Lower lobe of right lung (tissue), 2 donors: ENCODE results near the gene XRCC3. TPM values are rescaled to one million over a fixed set of nuclear protein-coding genes. Genes with fewer than 3 reads are reported as not detected.

ENCODE experiments used
- ATAC-seq, 2 donors: fragments of 200-7000 bp; cut with Tn5 transposase; one replicate each; pipeline ENCODE4 v1.9.1; 2020 to 2022; ENCODE audit warnings: mild to moderate bottlenecking in 2 of 2, moderate library complexity in 2 of 2
- DNase-seq: peaks from one replicate; pipeline ENCODE4 v3.0.0-alpha.2; 2020
- H3K27ac ChIP-seq: fragments of 200-600 bp; one replicate; pipeline ENCODE4 v1.8.0; 2022
- H3K27me3 ChIP-seq: fragments of 200-600 bp; one replicate; pipeline ENCODE4 v1.8.0; 2022; ENCODE audit warnings: low read depth
- H3K36me3 ChIP-seq: fragments of 200-600 bp; one replicate; pipeline ENCODE4 v1.8.0; 2022; ENCODE audit warnings: mild to moderate bottlenecking
- H3K4me1 ChIP-seq: fragments of 200-600 bp; one replicate; pipeline ENCODE4 v1.8.0; 2022
- H3K4me3 ChIP-seq: fragments of 200-600 bp; one replicate; pipeline ENCODE4 v1.8.0; 2022; ENCODE audit warnings: mild to moderate bottlenecking
- H3K9me3 ChIP-seq: fragments of 200-600 bp; one replicate; pipeline ENCODE4 v1.8.0; 2022
- intact Hi-C: fragments of 100-400 bp; cut with DNase I; formaldehyde crosslinking; loops from one replicate; pipeline ENCODE4 v1.11.0; 2022
- total RNA-seq: library from RNA; stranded (reverse); fragmentation: NEBNext Ultra II Directional; extraction: Animal tissue kit (Norgen Biotek cat#: 25700); gene quantifications from one replicate; pipeline ENCODE4 v1.2.1, GENCODE V29; 2021
- TF ChIP-seq, protein P1 (sequence below): fragments of 200-600 bp; IDR thresholded peaks from one replicate; pipeline ENCODE4 v1.8.0; 2022; ENCODE audit warnings: antibody characterized with exemption, mild to moderate bottlenecking
- donor health status: DM: no; HTN: yes; CAD: no; lungs with severe emphysema.

Gene XRCC3
- total RNA-seq, 1 donor from 2014 or later = 5.0 TPM

- Histone ChIP-seq H3K27me3 (no peaks in the 10 kb centered on the region), H3K4me3 (no peak overlapping the region), H3K27ac (no peak overlapping the region), H3K9me3 (no peaks in the 10 kb centered on the region), H3K4me1 (peaks cover 9% of the 10 kb centered on the region), H3K36me3 (peaks cover 100% of the 10 kb centered on the region)
- intact Hi-C loops = no loop called here
- DNase-seq = no peak
- ATAC-seq = no peak
- TF ChIP-seq, protein P1, sequence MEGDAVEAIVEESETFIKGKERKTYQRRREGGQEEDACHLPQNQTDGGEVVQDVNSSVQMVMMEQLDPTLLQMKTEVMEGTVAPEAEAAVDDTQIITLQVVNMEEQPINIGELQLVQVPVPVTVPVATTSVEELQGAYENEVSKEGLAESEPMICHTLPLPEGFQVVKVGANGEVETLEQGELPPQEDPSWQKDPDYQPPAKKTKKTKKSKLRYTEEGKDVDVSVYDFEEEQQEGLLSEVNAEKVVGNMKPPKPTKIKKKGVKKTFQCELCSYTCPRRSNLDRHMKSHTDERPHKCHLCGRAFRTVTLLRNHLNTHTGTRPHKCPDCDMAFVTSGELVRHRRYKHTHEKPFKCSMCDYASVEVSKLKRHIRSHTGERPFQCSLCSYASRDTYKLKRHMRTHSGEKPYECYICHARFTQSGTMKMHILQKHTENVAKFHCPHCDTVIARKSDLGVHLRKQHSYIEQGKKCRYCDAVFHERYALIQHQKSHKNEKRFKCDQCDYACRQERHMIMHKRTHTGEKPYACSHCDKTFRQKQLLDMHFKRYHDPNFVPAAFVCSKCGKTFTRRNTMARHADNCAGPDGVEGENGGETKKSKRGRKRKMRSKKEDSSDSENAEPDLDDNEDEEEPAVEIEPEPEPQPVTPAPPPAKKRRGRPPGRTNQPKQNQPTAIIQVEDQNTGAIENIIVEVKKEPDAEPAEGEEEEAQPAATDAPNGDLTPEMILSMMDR = no peak
Measured at GRCh38 chr14:103676881-103677675, 38.2 kb downstream of the XRCC3 start.

- H3K27ac ChIP-seq = no peak overlapping the region
- TF ChIP-seq, protein P1 = no peak
- no peak for DNase-seq
- no peaks in the 10 kb centered on the region for H3K27me3 ChIP-seq
- intact Hi-C loops = no loop called here
- no peak for ATAC-seq
- H3K4me3 ChIP-seq = no peak overlapping the region
- H3K4me1 ChIP-seq = peaks cover 9% of the 10 kb centered on the region
- no peaks in the 10 kb centered on the region for H3K9me3 ChIP-seq
- H3K36me3 ChIP-seq = peaks cover 100% of the 10 kb centered on the region
Measured at GRCh38 chr14:103675957-103676356, 39.3 kb downstream of the XRCC3 start.

DNA sequence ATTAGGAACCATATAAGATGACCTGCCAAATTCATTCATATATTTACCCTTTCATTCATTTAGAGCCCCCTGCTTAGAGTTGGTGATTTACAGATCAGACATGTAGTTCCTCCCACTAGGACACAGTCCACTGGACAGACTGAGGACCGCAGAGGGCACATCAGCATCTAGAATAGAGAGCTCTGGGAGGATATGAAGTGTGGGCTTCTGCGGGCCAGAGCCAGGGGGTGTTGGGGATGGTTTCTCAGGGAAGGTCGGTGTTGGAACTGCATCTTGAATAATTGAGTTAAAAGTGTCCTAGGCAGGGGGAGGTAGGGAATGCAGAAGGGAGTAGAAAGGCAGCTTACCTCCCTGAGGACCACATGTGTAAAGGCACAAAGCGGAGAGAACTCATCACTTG lies 43.3 kb downstream of the XRCC3 start:
- DNase-seq (no peak), ATAC-seq (no peak)
- no peak overlapping the region for H3K27ac ChIP-seq
- intact Hi-C loops = no loop called here
- TF ChIP-seq, protein P1 = no peak
- no peaks in the 10 kb centered on the region for H3K27me3 ChIP-seq
- H3K4me3 ChIP-seq = no peak overlapping the region
- H3K4me1 ChIP-seq = no peaks in the 10 kb centered on the region
- no peaks in the 10 kb centered on the region for H3K9me3 ChIP-seq
- H3K36me3 ChIP-seq = peaks cover 100% of the 10 kb centered on the region

GRCh38 chr14:103669370-103669769 lies 45.9 kb downstream of the XRCC3 start:
- ATAC-seq (no peak), DNase-seq (no peak)
- H3K9me3 ChIP-seq = no peaks in the 10 kb centered on the region
- TF ChIP-seq, protein P1 = no peak
- intact Hi-C loops = no loop called here
- no peak overlapping the region for H3K4me3 ChIP-seq
- no peak overlapping the region for H3K27ac ChIP-seq
- H3K36me3 ChIP-seq = peaks cover 100% of the 10 kb centered on the region
- no peaks in the 10 kb centered on the region for H3K27me3 ChIP-seq
- H3K4me1 ChIP-seq = no peaks in the 10 kb centered on the region

GRCh38 chr14:103668117-103668516 lies 47.1 kb downstream of the XRCC3 start:
- peaks cover 100% of the 10 kb centered on the region for H3K36me3 ChIP-seq

More at GRCh38 chr14:103668117-103668516, 47.1 kb downstream of the XRCC3 start:
- no peak for DNase-seq
- Histone ChIP-seq H3K4me1 (peaks cover 8% of the 10 kb centered on the region), H3K27ac (no peak overlapping the region), H3K27me3 (no peaks in the 10 kb centered on the region), H3K4me3 (no peak overlapping the region), H3K9me3 (no peaks in the 10 kb centered on the region)
- no peak for ATAC-seq
- intact Hi-C loops = no loop called here
- TF ChIP-seq, protein P1 = no peak
